ENCODE data around the gene PRSS57.

PRSS57 gene

DNA sequence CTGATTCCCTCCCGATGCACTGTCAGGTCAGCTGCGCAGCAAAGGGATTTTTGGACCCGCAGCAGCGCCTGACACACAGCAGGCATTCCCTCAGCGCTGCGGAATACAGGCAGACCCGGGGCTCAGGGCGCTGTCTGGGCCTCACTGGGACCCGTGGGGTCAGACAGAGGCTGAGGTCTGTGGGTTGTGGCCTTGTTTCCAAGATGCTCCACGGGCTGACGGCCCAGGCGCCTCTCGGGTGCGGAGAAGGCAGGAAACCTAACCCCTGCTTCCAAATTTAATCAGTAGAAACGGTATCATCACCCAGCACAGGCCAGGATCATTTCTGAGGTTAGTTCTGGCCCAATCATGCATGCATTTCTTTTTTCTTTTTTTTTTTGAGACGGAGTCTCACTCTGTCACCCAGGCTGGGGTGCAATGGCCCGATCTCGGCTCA, 31.6 kb downstream of the PRSS57 start:
- TF ChIP-seq, protein P1, sequence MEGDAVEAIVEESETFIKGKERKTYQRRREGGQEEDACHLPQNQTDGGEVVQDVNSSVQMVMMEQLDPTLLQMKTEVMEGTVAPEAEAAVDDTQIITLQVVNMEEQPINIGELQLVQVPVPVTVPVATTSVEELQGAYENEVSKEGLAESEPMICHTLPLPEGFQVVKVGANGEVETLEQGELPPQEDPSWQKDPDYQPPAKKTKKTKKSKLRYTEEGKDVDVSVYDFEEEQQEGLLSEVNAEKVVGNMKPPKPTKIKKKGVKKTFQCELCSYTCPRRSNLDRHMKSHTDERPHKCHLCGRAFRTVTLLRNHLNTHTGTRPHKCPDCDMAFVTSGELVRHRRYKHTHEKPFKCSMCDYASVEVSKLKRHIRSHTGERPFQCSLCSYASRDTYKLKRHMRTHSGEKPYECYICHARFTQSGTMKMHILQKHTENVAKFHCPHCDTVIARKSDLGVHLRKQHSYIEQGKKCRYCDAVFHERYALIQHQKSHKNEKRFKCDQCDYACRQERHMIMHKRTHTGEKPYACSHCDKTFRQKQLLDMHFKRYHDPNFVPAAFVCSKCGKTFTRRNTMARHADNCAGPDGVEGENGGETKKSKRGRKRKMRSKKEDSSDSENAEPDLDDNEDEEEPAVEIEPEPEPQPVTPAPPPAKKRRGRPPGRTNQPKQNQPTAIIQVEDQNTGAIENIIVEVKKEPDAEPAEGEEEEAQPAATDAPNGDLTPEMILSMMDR (IDR thresholded peaks at IDR 0.05; ENCODE audit: control insufficient read depth, extremely low read depth, insufficient read depth): no peak
- DNase-seq (ENCODE audit: low read depth): no peak
- H3K4me3 ChIP-seq (ENCODE audit: low read depth, low read length): peak overlapping the region; percentile 70

DNA sequence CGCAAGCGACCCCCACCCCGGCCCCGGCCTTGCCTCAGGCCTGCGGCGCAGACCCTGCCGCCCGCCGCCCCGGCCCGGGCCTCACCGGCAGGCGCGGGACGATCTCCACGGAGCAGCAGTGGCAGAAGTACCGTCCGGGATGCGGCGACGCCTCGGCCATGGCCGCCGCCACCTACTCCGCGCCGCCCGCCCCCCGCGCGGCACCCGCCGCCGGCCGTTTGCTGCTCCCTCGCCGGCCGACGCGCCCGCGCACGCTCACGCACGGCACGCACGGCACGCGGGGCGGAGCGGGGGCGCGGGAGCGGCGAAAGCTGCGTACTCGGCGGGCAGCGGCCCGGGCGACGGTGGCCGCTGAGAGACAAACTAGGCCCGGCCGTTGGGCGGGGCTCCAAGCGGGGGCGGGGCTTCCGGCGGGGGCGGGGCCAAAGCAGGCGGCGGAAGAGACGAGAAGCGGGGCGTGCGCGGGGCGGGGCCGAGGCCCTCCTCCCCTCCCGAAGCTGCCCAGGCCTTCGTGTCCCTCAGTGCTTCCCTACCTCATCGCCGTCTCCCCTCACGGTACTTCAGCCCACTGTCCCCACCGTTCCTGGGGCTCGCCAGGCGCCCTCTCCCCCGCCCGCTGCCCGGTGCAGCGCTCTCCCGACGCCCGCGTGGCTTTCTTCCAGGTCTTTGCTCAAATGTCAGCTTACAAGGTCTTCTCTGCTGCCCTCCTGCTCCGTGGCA, 32.1 kb downstream of the PRSS57 start, which contains the start of gene RNF126:
Gene RNF126 (minus strand): TSS at position 253 of the 720 bp plus-strand sequence. CDS start 93 bp downstream, at position 160.
- peak; percentile 59 for DNase-seq (ENCODE audit: low read depth)
- TF ChIP-seq, protein P1 (IDR thresholded peaks at IDR 0.05; ENCODE audit: control insufficient read depth, extremely low read depth, insufficient read depth): no peak
- peak within 1 kb of the TSS; percentile 94 for H3K4me3 ChIP-seq (ENCODE audit: low read depth, low read length)

DNA sequence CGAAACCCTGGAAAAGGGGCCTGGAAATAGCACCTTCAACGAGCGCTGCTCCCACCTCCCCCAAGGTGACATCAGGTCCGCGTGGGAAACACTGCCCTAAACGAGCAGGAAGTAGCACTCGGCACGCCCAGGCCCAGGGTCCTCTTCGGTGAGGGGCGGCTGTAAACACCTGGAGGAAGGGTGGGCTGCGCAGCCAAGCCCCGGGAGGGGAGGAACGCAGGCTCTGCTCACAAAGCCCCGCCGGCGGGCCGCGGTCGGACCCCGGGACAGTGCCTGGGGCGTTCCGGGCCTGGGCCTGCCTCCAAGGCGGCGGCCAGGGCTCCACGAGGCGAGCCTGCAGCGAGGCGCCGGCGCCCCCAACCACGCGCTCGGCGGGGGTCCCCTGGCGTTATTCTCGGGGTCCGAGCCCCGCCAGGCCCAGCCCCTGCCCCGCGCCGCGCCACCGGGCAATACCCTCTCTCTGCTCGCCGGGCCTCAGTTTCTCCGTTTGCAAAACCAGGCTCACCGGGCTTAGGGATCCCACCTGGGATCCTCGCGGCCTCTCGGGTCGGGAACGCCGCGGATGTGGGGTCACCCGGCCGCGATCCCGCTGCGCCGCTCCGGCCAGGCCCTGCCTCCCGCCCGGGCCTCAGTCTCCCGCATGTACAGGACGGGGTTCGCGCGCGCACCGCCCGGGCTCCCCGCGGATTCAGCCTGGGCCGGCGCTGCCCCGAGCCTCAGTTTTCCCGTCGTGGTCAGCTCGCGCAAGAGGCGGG, 32.9 kb downstream of the PRSS57 start:
- H3K4me3 ChIP-seq (ENCODE audit: low read depth, low read length): peak overlapping the region; percentile 94
- TF ChIP-seq, protein P1 (IDR thresholded peaks at IDR 0.05; ENCODE audit: control insufficient read depth, extremely low read depth, insufficient read depth): no peak
- DNase-seq (ENCODE audit: low read depth): no peak

DNA sequence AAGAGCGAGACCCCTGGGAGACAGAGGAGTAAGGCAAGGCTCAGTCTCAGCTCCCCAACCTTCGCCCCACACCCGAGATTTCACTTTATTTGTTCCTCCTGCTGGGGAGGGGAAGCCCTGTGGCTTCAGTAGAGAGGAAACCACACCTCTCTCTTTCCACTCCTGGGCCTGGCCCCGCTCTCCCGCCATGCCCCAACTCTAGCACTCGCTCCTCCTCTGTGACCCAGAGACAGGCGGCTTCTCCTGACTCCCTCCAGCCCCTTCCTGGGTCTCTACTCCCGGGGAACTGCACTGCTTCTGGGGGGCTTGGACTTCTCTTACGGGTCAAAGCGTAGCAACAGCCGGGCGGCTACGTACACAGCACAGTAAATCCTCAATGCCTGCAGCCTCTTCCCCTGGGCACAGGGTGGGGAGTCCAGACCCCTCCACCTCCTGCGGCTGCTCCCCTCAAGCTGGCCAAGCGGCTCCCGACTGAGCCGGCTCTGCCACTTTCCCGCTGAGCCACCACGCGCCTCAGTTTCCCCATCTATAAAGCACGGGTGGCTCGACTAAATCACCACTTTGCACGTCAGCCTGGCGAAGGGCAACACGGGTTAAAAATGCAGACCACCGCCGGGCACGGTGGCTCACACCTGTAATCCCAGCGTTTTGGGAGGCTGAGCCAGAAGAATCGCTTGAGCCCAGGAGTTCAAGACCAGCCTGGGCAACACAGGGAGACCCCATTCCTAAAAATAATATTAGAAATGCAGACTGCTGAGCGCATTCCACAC, 33.6 kb downstream of the PRSS57 start:
- DNase-seq (ENCODE audit: low read depth): no peak
- peak overlapping the region; percentile 94 for H3K4me3 ChIP-seq (ENCODE audit: low read depth, low read length)
- TF ChIP-seq, protein P1 (IDR thresholded peaks at IDR 0.05; ENCODE audit: control insufficient read depth, extremely low read depth, insufficient read depth): no peak

DNA sequence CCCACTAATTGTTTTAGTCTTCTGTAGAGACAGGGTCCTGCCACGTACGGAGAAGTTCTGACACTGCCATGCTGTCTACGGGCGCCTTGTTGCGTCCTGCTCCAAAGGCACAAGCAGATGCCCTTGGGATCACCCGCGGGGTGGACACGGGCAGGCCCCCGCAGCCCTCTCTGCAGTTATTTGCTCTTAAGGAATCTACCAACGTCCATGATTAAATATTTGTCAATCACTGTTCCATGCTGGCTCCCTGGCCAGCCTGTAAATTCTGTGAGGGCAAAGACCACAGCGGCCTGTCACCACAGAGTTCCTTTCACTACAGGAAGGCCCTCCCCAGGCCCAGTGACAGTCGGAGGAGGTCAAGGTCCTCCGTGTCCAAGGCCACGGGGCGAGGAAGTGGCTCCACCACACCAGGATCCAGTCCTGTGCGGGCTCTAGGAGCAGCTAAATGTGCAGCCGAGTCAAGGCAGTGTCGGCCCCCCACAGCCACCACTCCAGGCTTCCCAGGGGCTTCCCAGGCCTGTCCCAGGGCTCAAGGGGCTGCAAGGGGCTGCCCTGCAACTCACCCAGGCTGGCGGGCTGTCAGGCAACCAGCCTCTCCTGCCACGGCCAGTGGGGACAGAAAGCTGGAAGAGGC, 34.3 kb downstream of the PRSS57 start:
- no peak for DNase-seq (ENCODE audit: low read depth)
- TF ChIP-seq, protein P1 (IDR thresholded peaks at IDR 0.05; ENCODE audit: control insufficient read depth, extremely low read depth, insufficient read depth): no peak
- peak overlapping the region; percentile 94 for H3K4me3 ChIP-seq (ENCODE audit: low read depth, low read length)

Data from LNCaP clone FGC (cell line).